ENCODE measurements around the gene SAMD13.

GRCh38 chr1:84303314-84303830, 1.9 kb downstream of the SAMD13 start:
- TF ChIP-seq CTCF (IDR thresholded peaks at IDR 0.05), result no peak
- no peak for TF ChIP-seq POLR2A (IDR thresholded peaks at IDR 0.05)
- no peak for TF ChIP-seq EP300 (IDR thresholded peaks at IDR 0.05)
- TF ChIP-seq POLR2AphosphoS5 (IDR thresholded peaks at IDR 0.05), result no peak

Measured in gastroesophageal sphincter (tissue), 3 donors.